Measurements from ENCODE around the gene FBXL4.

Gene FBXL4

GRCh38 chr6:98877250-98877649 lies 70.5 kb downstream of the FBXL4 start:
- TF ChIP-seq CTCF (conservative IDR thresholded peaks at IDR 0.05; ENCODE audit: control insufficient read depth, insufficient read depth, low read depth, low read length): no peak
- no peak for DNase-seq (ENCODE audit: low read depth)
- H3K4me3 ChIP-seq (ENCODE audit: control insufficient read depth, low read depth, low read length): no peak overlapping the region

- TF ChIP-seq CTCF (conservative IDR thresholded peaks at IDR 0.05; ENCODE audit: control insufficient read depth, insufficient read depth, low read depth, low read length): no peak
- DNase-seq (ENCODE audit: low read depth): no peak
- no peak overlapping the region for H3K4me3 ChIP-seq (ENCODE audit: control insufficient read depth, low read depth, low read length)
Observed at GRCh38 chr6:98875375-98875774, 72.4 kb downstream of the FBXL4 start.

- no peak for DNase-seq (ENCODE audit: low read depth)
- no peak for TF ChIP-seq CTCF (conservative IDR thresholded peaks at IDR 0.05; ENCODE audit: control insufficient read depth, insufficient read depth, low read depth, low read length)
- no peak overlapping the region for H3K4me3 ChIP-seq (ENCODE audit: control insufficient read depth, low read depth, low read length)
Observed at GRCh38 chr6:98871821-98872220, 75.9 kb downstream of the FBXL4 start.

GRCh38 chr6:98871057-98871456 lies 76.7 kb downstream of the FBXL4 start:
- no peak overlapping the region for H3K4me3 ChIP-seq (ENCODE audit: control insufficient read depth, low read depth, low read length)
- peak; percentile 59 for DNase-seq (ENCODE audit: low read depth)
- TF ChIP-seq CTCF (conservative IDR thresholded peaks at IDR 0.05; ENCODE audit: control insufficient read depth, insufficient read depth, low read depth, low read length): no peak

GRCh38 chr6:98864497-98864896 lies 83.2 kb downstream of the FBXL4 start:
- no peak for DNase-seq (ENCODE audit: low read depth)
- no peak for TF ChIP-seq CTCF (conservative IDR thresholded peaks at IDR 0.05; ENCODE audit: control insufficient read depth, insufficient read depth, low read depth, low read length)

GRCh38 chr6:98848539-98849242 lies 99.1 kb downstream of the FBXL4 start:
- no peak overlapping the region for H3K4me3 ChIP-seq (ENCODE audit: control insufficient read depth, low read depth, low read length)
- no peak for DNase-seq (ENCODE audit: low read depth)
- no peak for TF ChIP-seq CTCF (conservative IDR thresholded peaks at IDR 0.05; ENCODE audit: control insufficient read depth, insufficient read depth, low read depth, low read length)

More at GRCh38 chr6:98864497-98864896, 83.2 kb downstream of the FBXL4 start:
- no peak overlapping the region for H3K4me3 ChIP-seq (ENCODE audit: control insufficient read depth, low read depth, low read length)
